Measurements from ENCODE around the gene CHCHD4. TPM values are rescaled to one million over a fixed set of nuclear protein-coding genes. Genes with fewer than 3 reads are reported as not detected.

CHCHD4 gene
- total RNA-seq, 1 donor from 2014 or later, result 20.7 TPM

DNA sequence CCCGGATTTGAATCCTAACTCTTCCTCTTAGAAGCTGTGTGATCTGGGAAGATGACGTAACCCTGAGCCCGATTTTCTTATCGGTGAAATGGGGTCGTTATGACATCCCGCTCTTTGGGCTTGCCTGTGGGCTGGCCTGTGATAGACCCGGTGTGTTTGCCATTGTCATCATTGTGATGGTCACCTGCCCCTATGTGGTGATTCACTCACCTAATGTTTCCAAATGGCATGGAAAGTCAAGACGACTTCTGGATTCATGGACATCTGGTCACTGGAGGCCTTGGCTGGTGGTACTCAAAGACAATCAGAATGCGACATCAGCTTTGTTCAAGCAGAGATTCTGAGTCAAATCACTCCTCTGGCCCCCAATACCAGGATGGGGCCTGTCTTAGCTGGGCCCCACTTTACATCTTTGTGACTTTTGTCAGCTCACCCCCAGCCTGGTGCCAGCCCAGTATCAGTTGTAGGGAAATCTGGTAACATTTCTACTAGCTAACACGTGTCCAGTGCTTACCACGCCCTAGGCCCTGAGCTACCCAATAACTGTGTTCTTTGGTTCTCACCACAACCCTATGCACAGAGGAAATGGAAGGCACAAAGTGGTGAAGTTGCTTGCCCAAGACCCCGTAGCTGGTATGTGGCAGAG is 3.0 kb upstream of the CHCHD4 start:
- DNase-seq (ENCODE audit: low read depth), result no peak
- H3K36me3 ChIP-seq (ENCODE audit: control insufficient read depth, insufficient read depth, low read length), result peaks cover 2% of the 10 kb centered on the region
- no peaks in the 10 kb centered on the region for H3K27me3 ChIP-seq (ENCODE audit: control insufficient read depth, insufficient read depth, low read length)
- no peak overlapping the region for H3K4me3 ChIP-seq (ENCODE audit: low read depth, low read length)
- no peak for TF ChIP-seq CTCF (IDR thresholded peaks at IDR 0.05; ENCODE audit: insufficient read depth, low read length, poor library complexity, severe bottlenecking)

DNA sequence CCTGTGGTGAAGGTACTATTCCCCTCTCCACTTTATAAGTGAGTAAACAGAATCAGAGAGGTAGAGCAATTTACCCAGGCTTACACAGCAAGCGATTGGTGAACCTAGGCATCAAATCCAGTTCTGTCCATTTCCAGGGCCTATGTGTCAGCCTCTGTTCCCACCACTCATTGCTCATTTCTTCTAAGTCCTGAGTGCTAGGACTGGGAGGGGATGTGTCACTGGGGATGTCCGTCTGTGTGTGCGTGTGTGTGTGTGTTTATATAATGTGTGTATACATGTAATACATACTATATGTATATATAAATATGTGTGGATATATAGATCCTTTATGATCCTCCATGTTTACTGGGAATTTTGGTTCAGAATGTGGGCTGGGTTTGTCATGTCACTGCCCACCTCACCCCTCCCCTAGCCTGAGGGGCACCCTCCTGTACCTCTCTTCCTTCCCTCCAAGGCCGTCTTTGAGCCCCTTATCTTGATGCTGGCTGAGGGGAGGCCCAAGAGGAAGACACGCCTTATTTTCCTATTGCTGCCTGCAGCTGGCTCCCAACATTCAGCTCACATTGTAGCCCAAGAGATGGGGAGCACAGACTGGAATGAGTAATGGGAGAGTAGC is 2.3 kb upstream of the CHCHD4 start:
- peaks cover 2% of the 10 kb centered on the region for H3K36me3 ChIP-seq (ENCODE audit: control insufficient read depth, insufficient read depth, low read length)
- DNase-seq (ENCODE audit: low read depth), result no peak

GRCh38 chr3:14126017-14126886 is 1.6 kb upstream of the CHCHD4 start:
- H3K27me3 ChIP-seq (ENCODE audit: control insufficient read depth, insufficient read depth, low read length), result no peaks in the 10 kb centered on the region
- TF ChIP-seq CTCF (IDR thresholded peaks at IDR 0.05; ENCODE audit: insufficient read depth, low read length, poor library complexity, severe bottlenecking), result no peak
- H3K4me3 ChIP-seq (ENCODE audit: low read depth, low read length), result peak overlapping the region; percentile 68
- H3K36me3 ChIP-seq (ENCODE audit: control insufficient read depth, insufficient read depth, low read length), result peaks cover 2% of the 10 kb centered on the region
- no peak for DNase-seq (ENCODE audit: low read depth)

More for the DNA sequence above, 2.3 kb upstream of the CHCHD4 start:
- H3K4me3 ChIP-seq (ENCODE audit: low read depth, low read length), result no peak overlapping the region
- TF ChIP-seq CTCF (IDR thresholded peaks at IDR 0.05; ENCODE audit: insufficient read depth, low read length, poor library complexity, severe bottlenecking), result no peak
- no peaks in the 10 kb centered on the region for H3K27me3 ChIP-seq (ENCODE audit: control insufficient read depth, insufficient read depth, low read length)

DNA sequence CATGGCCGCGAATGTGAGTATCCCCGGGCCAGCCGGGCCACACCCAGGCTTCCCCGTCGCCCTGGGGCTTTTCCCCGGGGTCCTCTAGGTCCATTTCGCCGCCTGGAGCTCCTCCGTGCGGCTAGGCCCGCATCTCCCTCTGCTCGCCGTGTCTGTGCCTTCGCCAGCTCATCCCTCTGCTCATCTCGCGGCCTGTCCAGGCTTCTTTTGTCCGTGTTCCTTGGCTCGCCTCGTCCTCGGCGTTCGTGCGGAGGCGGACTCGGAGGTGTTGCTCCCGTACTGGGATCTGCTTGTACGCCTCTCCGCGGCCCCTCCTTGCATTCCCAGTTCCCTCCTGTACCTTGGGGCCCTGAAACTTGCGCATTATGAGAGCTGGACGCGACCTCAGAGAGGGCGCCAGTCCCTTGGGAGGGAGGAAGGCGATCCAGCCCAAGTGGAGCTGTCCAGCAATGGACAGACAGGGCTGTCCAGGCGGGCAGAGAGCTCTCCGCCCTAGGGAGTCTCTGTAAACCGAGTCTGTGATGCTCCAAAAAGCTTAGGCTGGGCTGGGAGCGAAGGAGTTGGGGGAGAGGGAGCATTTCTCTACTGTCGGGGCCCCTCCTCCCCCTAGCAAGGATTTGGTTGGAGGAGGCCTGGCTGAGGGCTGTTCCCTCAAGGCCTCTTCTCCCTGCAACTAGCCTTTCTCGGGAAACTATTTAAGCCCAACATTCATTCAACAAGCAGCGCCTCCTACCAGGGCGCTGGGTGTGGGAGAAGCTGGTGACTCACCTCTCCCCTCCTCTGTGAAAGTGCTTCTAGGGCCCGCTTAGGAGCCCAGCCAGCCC is 735 bp upstream of the CHCHD4 start:
- peak overlapping the region; percentile 68 for H3K4me3 ChIP-seq (ENCODE audit: low read depth, low read length)
- peaks cover 2% of the 10 kb centered on the region for H3K36me3 ChIP-seq (ENCODE audit: control insufficient read depth, insufficient read depth, low read length)
- peak; percentile 68 for DNase-seq (ENCODE audit: low read depth)
- peak; percentile 21 for TF ChIP-seq CTCF (IDR thresholded peaks at IDR 0.05; ENCODE audit: insufficient read depth, low read length, poor library complexity, severe bottlenecking)
- H3K27me3 ChIP-seq (ENCODE audit: control insufficient read depth, insufficient read depth, low read length), result no peaks in the 10 kb centered on the region

DNA sequence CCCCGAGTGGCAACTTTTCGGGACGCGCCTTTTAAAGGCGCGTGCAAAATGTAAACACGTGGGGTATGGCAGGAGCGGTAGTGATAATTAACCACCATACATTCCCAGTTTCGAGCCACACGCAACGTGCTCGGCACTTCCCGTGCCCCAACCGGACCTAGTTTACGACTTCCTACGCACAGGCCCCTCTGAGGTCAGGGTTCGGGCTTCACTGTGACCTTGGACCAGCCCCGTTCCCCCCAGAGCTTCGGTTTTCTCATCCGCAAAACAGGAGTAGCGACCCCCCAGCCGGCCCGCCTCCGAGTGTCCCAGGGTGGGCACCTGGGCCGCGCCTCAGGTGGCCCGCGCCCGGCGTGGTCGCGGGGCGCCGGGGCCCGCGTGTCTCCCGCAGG is 451 bp downstream of the CHCHD4 start:
- no peaks in the 10 kb centered on the region for H3K36me3 ChIP-seq (ENCODE audit: control insufficient read depth, insufficient read depth, low read length)
- DNase-seq (ENCODE audit: low read depth), result no peak

More for the DNA sequence above, 451 bp downstream of the CHCHD4 start:
- Histone ChIP-seq H3K4me3 (ENCODE audit: low read depth, low read length) (peak overlapping the region; percentile 68), H3K27me3 (ENCODE audit: control insufficient read depth, insufficient read depth, low read length) (no peaks in the 10 kb centered on the region)
- no peak for TF ChIP-seq CTCF (IDR thresholded peaks at IDR 0.05; ENCODE audit: insufficient read depth, low read length, poor library complexity, severe bottlenecking)

Measured in kidney epithelial cell (primary cell).